ENCODE measurements around the gene C2CD5. TPM values are rescaled to one million over a fixed set of nuclear protein-coding genes. Genes with fewer than 3 reads are reported as not detected.

The C2CD5 gene
- total RNA-seq, 3 donors from 2014 or later (not counting 1 experiment from before 2014, with no cell fraction given): 31.2 to 42.8 (median 41.9) TPM

DNA sequence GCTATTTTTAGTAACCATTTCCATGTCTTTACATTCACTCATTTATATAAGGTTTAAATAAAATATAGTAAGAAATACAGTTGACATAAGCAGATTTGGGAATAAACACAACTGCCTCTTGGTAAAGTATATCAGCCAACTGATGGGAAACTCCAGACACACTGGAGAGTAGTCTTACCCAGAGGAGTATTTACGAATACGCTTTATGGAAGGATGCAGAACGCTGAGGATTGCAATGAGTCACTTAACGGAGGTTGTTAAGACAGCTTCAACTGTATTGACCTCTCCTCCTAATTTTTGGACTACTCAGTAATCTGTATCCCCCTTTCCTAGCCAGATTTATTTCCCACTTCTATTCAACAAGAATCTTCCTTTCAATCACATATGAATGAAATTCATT lies 6.0 kb downstream of the C2CD5 start:
- H3K27ac Mint-ChIP-seq: no peak overlapping the region
- DNase-seq (no peak), ATAC-seq (no peak)
- Histone ChIP-seq H3K9me3 (ENCODE audit: control insufficient read depth, insufficient read depth, low read length) (no peaks in the 10 kb centered on the region), H3K27me3 (ENCODE audit: control insufficient read depth, insufficient read depth, low read length) (no peaks in the 10 kb centered on the region), H3K27ac (ENCODE audit: low read length) (no peak overlapping the region), H3K4me3 (ENCODE audit: low read length) (no peak overlapping the region), H3K36me3 (ENCODE audit: control insufficient read depth, insufficient read depth, low read length) (peaks cover 8% of the 10 kb centered on the region), H3K4me1 (ENCODE audit: control insufficient read depth, insufficient read depth, low read length) (peaks cover 8% of the 10 kb centered on the region)
- intact Hi-C loops (cut with micrococcal nuclease): no loop called here
- WGBS (ENCODE audit: insufficient coverage): 97% methylated on average over 4 of the region's 4 CpGs
- no peak overlapping the region for H3K4me3 Mint-ChIP-seq
- TF ChIP-seq CTCF (IDR thresholded peaks at IDR 0.05): no peak
- no peaks in the 10 kb centered on the region for H3K36me3 Mint-ChIP-seq
- H3K27me3 Mint-ChIP-seq (ENCODE audit: low read depth in 2 of 2): no peaks in the 10 kb centered on the region
- H3K9me3 Mint-ChIP-seq: no peaks in the 10 kb centered on the region
- H3K4me1 Mint-ChIP-seq: peaks cover 38 to 43% of the 10 kb centered on the region in 2 donors

DNA sequence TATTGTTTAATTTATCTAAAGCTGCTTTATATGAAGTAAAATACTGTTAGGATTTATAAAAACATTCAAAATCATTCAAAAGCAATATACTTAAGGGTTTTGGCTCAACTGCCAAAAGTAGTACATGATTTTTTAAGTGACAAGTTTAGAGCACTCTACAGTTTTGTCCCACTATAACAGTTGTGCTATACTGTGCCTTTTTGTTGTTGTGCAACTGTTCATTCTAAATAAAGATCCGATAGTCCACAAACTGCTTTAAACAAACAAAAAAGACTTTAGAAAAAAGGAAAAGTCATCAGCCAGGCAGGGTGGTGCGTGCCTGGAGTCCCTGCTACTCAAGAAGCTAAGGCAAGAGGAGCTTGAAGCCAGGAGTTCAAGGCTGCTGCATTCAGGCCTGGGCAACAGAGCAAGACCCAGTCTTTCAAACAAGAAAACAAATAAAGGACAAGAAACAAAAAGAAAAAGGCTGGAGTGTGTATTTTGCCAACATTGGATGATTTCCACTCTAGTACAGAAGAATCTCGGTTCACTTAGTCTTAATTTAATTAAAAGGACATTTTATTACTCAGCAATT lies 7.3 kb downstream of the C2CD5 start:
- H3K27ac Mint-ChIP-seq: no peak overlapping the region
- no peaks in the 10 kb centered on the region for H3K27me3 Mint-ChIP-seq (ENCODE audit: low read depth in 2 of 2)
- H3K4me1 Mint-ChIP-seq: peaks cover 33 to 41% of the 10 kb centered on the region in 2 donors
- no peak overlapping the region for H3K27ac ChIP-seq (ENCODE audit: low read length)
- no peak for TF ChIP-seq CTCF (IDR thresholded peaks at IDR 0.05)
- peaks cover 1% of the 10 kb centered on the region for H3K4me1 ChIP-seq (ENCODE audit: control insufficient read depth, insufficient read depth, low read length)
- no peak overlapping the region for H3K4me3 Mint-ChIP-seq
- no peaks in the 10 kb centered on the region for H3K36me3 Mint-ChIP-seq
- no peak overlapping the region for H3K4me3 ChIP-seq (ENCODE audit: low read length)
- intact Hi-C loops (cut with micrococcal nuclease): no loop called here
- ATAC-seq (no peak), DNase-seq (no peak)
- H3K9me3 ChIP-seq (ENCODE audit: control insufficient read depth, insufficient read depth, low read length): no peaks in the 10 kb centered on the region
- 93% methylated on average over 2 of the region's 3 CpGs for WGBS (ENCODE audit: insufficient coverage)
- H3K27me3 ChIP-seq (ENCODE audit: control insufficient read depth, insufficient read depth, low read length): no peaks in the 10 kb centered on the region
- H3K9me3 Mint-ChIP-seq: no peaks in the 10 kb centered on the region
- H3K36me3 ChIP-seq (ENCODE audit: control insufficient read depth, insufficient read depth, low read length): peaks cover 19% of the 10 kb centered on the region

- no CpG with 5 or more reads among the region's 2 CpGs for WGBS (ENCODE audit: insufficient coverage)
Measured at GRCh38 chr12:22536346-22536945, 7.9 kb downstream of the C2CD5 start.

More at GRCh38 chr12:22536346-22536945, 7.9 kb downstream of the C2CD5 start:
- no peak overlapping the region for H3K4me3 Mint-ChIP-seq
- peaks cover 27 to 35% of the 10 kb centered on the region in 2 donors for H3K4me1 Mint-ChIP-seq
- Histone ChIP-seq H3K4me3 (ENCODE audit: low read length) (no peak overlapping the region), H3K9me3 (ENCODE audit: control insufficient read depth, insufficient read depth, low read length) (no peaks in the 10 kb centered on the region), H3K27me3 (ENCODE audit: control insufficient read depth, insufficient read depth, low read length) (no peaks in the 10 kb centered on the region), H3K27ac (ENCODE audit: low read length) (no peak overlapping the region), H3K36me3 (ENCODE audit: control insufficient read depth, insufficient read depth, low read length) (peaks cover 24% of the 10 kb centered on the region), H3K4me1 (ENCODE audit: control insufficient read depth, insufficient read depth, low read length) (no peaks in the 10 kb centered on the region)
- no peak for DNase-seq
- no peak overlapping the region for H3K27ac Mint-ChIP-seq
- ATAC-seq: no peak
- H3K36me3 Mint-ChIP-seq: no peaks in the 10 kb centered on the region
- H3K9me3 Mint-ChIP-seq: no peaks in the 10 kb centered on the region
- intact Hi-C loops (cut with micrococcal nuclease): no loop called here
- no peaks in the 10 kb centered on the region for H3K27me3 Mint-ChIP-seq (ENCODE audit: low read depth in 2 of 2)
- TF ChIP-seq CTCF (IDR thresholded peaks at IDR 0.05): no peak

Measured in natural killer cell (primary cell).